Measurements from ENCODE around the gene C16orf86. TPM values are rescaled to one million over a fixed set of nuclear protein-coding genes. Genes with fewer than 3 reads are reported as not detected.

The C16orf86 gene, protein sequence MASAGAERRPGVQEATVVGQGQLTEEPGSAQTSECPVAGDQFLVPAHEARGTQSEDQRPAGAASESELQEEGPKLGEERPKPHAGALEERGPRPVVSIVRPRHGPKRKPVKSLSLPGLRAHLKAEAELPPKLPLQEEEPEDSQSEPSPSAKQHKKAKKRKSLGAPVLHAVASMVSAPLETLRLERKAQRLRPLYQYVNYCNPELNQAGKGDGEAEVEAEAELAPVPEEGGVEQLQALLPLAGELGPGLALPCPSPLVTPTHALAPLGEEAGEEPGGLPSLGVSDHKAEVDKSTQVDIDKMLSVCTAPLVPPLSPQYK
- total RNA-seq = 1 to 10 TPM; 2.9 to 5.1 TPM
- total RNA-seq = 2.6 to 3.4 reads per million in 2 donors

DNA sequence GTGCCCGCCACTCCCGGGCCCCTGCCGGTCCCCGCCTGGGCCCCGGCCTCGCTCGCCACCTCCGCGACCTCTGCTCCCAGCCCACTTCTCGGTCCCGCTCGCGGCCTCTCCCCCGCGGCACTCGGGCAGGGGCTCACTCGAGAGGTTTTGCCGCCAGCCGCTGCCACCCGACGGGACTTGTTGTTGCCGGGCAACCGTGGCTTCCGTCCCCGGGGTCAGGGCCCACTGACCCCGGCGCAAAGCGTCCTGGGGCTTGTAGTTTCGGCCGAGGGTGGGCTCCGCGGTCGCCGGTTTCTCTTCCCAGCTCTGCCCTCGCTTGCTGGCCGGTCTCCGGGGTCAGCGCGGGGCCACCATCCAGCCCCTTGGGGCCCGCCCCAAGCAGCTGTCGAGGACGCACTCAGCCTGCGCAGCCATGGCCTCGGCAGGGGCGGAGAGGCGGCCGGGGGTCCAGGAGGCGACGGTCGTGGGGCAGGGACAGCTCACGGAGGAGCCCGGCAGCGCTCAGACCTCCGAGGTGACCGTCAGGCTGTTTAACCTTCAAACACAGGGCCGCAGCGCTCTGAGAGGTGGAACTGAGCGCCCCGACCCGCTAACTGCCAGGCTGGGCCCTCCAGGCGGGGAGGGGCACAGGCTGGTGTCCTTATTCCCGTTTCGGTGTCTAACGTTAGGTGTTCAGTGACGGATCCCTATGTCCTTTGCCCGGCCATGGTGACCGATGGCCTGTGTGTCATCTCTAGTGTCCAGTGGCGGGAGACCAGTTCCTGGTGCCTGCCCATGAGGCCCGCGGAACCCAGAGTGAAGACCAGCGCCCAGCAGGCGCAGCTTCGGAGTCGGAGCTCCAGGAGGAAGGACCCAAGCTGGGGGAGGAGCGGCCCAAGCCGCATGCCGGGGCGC, at the start of gene C16orf86, which contains the start of gene ENKD1:
Gene C16orf86 (plus strand): TSS at position 256 of the 894 bp plus-strand sequence. CDS start 157 bp downstream, at position 413.
Gene ENKD1 (minus strand): TSS at position 192 of the 894 bp plus-strand sequence. CDS start 308 bp downstream, outside the sequence.
- ATAC-seq (peak; percentile 78), DNase-seq (peak; percentile 74 to 79 (median 74))
- peak within 1 kb of the TSS; percentile 74 for H3K27ac Mint-ChIP-seq
- no peaks in the 10 kb centered on the region for H3K9me3 ChIP-seq (ENCODE audit: control insufficient read depth, low read length, poor library complexity, severe bottlenecking)
- peak within 1 kb of the TSS; percentile 93 for H3K4me3 Mint-ChIP-seq
- H3K36me3 Mint-ChIP-seq (ENCODE audit: low read depth) = no peaks in the 10 kb centered on the region
- H3K27me3 Mint-ChIP-seq = no peaks in the 10 kb centered on the region
- H3K4me1 Mint-ChIP-seq = peaks cover 20% of the 10 kb centered on the region

DNA sequence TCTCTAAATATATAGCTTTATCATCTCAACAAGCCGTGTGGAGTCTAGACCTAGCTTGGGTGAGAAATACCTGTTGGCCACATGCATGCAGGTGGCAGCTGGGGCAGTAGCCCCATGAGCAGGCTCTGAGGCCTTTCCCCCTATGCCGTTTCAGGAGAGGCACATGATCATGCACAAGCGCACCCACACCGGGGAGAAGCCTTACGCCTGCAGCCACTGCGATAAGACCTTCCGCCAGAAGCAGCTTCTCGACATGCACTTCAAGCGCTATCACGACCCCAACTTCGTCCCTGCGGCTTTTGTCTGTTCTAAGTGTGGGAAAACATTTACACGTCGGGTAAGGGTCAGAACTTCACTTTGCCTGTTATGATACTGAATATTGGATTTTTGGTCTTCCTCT, 38.4 kb upstream of the C16orf86 start:
- no peaks in the 10 kb centered on the region for H3K9me3 ChIP-seq (ENCODE audit: control insufficient read depth, low read length, poor library complexity, severe bottlenecking)
- Mint-ChIP-seq H3K4me3 (no peak overlapping the region), H3K4me1 (peaks cover 9% of the 10 kb centered on the region), H3K27me3 (no peaks in the 10 kb centered on the region), H3K36me3 (ENCODE audit: low read depth) (peaks cover 13% of the 10 kb centered on the region), H3K27ac (no peak overlapping the region)
- DNase-seq = no peak
- no peak for ATAC-seq

DNA sequence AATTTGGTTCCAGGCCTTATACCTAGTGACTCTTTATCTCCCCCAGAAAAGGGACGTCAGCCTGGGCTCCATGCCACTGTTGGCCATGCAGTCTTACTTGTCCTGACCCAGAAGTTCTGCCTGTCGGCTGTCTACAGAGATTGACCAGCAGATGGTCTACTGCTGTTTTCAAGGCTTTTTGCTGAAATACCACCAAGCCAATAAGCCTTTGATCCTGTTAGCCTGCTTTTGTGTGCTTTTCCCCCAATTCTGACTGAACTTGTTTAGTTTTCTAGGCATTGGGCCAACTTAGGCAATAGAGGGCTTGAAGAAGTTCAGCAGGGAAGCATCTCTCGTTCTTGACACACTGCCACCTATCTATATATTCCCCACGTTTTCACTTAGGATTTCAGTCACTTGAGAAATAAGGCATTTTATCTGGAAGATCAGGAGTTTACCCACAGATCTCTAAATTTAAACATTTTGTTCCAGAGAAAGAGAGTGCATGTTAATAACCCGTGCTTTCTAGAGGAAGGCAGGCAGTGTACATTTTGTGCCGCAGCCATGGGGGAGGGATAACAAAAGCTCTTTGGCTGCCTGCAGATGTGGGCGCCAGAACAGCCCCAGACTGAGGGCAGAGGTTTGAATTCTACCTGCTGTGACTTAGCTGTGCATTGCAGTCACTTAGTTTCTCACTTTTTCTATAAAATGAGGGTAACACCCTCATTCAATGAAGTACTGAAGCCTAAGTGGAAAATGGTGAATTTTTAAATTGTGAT, 34.0 kb upstream of the C16orf86 start:
- no peaks in the 10 kb centered on the region for H3K9me3 ChIP-seq (ENCODE audit: control insufficient read depth, low read length, poor library complexity, severe bottlenecking)
- DNase-seq (no peak), ATAC-seq (no peak)
- Mint-ChIP-seq H3K36me3 (ENCODE audit: low read depth) (peaks cover 8% of the 10 kb centered on the region), H3K27me3 (no peaks in the 10 kb centered on the region), H3K27ac (no peak overlapping the region), H3K4me1 (peaks cover 5% of the 10 kb centered on the region), H3K4me3 (no peak overlapping the region)

DNA sequence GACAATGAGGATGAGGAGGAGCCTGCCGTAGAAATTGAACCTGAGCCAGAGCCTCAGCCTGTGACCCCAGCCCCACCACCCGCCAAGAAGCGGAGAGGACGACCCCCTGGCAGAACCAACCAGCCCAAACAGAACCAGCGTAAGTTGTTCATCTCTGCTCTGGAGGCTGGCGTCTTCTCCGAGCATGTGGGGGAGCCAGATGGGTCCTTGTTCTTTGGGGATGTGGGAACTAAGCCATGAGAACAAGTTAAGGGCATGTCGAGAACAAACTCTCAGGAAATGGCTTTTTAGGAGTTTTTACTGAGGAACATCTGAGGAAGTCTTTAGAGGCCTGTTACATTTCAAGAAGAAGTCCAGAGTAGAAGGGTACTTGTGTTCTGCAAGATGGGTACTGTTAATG, 29.9 kb upstream of the C16orf86 start:
- H3K4me3 Mint-ChIP-seq = no peak overlapping the region
- DNase-seq (no peak), ATAC-seq (no peak)
- H3K9me3 ChIP-seq (ENCODE audit: control insufficient read depth, low read length, poor library complexity, severe bottlenecking) = no peaks in the 10 kb centered on the region
- no peaks in the 10 kb centered on the region for H3K4me1 Mint-ChIP-seq
- no peaks in the 10 kb centered on the region for H3K27me3 Mint-ChIP-seq
- H3K36me3 Mint-ChIP-seq (ENCODE audit: low read depth) = no peaks in the 10 kb centered on the region
- H3K27ac Mint-ChIP-seq = no peak overlapping the region

DNA sequence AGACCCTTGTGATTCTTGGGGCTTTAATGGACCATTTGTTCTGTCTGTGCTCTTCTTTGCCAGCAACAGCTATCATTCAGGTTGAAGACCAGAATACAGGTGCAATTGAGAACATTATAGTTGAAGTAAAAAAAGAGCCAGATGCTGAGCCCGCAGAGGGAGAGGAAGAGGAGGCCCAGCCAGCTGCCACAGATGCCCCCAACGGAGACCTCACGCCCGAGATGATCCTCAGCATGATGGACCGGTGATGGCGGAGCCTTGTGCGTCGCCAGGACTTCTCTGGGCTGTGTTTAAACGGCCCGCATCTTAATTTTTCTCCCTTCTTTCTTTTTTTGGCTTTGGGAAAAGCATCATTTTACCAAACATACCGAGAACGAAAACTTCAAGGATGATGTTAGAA, 29.0 kb upstream of the C16orf86 start:
- Mint-ChIP-seq H3K4me3 (no peak overlapping the region), H3K27me3 (no peaks in the 10 kb centered on the region), H3K36me3 (ENCODE audit: low read depth) (no peaks in the 10 kb centered on the region), H3K27ac (no peak overlapping the region), H3K4me1 (no peaks in the 10 kb centered on the region)
- no peaks in the 10 kb centered on the region for H3K9me3 ChIP-seq (ENCODE audit: control insufficient read depth, low read length, poor library complexity, severe bottlenecking)
- DNase-seq (no peak), ATAC-seq (no peak)

DNA sequence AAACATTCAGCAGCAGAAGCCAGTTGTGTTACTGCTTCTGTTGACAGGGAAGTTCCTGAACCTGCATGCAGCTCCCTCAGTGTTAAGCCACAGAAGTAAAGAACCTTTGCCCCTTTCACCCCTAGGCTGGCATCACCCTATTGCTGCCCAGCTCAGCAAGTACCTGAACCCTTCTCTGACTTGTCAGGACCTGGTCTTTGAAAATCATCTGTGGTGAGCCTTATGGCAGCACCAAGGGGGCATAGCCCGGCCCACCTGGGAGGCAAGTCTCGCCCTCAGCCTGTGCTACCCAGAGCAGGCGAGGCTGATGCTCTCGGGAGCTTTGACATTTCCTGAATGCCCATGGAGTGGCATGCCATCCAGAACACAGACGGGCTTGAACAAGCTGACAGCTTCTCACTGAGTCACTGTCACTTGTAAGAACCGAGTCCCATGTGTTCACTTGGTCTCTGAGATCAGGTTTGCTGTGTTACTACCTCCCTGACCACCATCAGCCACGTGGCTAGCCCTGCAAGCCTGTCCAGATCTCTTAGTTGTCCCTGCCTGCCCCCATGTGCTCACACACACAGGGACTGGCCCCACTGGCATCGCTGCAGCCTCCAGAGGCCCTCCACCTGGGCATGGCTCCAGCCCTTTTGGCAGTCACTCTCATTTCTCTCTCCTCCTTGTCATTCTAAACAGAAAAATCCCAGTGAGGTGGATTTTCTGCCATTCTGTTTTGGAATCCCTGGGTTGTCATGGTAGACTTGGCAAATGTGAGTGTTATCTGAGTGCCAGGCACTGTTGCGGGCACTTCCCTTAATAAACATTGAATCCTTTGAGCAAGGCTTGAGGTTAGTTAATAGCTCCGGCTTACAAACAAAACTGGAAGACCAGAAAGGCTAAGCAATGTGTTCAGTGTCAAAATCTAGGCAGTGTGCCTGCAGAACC, 24.6 kb upstream of the C16orf86 start:
- no peak overlapping the region for H3K27ac Mint-ChIP-seq
- ATAC-seq (no peak), DNase-seq (no peak)
- H3K27me3 Mint-ChIP-seq = no peaks in the 10 kb centered on the region
- H3K36me3 Mint-ChIP-seq (ENCODE audit: low read depth) = no peaks in the 10 kb centered on the region
- no peaks in the 10 kb centered on the region for H3K9me3 ChIP-seq (ENCODE audit: control insufficient read depth, low read length, poor library complexity, severe bottlenecking)
- H3K4me1 Mint-ChIP-seq = peaks cover 7% of the 10 kb centered on the region
- no peak overlapping the region for H3K4me3 Mint-ChIP-seq

DNA sequence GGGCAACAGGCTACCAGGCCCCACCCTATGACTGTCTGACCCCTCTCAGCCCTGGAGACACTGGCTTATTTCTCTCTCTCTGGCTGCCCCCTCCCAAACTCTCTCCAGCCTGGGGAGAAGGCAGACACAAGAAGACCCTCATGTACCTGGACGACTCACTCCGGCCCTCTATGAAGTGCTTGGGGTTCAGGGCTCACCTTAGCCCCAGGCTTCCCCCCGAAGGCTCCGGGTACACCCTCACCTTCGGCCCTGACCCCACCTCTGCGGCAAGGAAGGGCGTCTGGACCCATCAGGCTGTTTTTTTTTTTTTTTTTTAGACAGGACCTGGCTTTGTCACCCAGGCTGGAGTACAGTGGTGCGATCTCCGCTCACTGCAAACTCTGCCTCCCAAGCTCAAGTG, 22.6 kb upstream of the C16orf86 start:
- no peak for DNase-seq

DNA sequence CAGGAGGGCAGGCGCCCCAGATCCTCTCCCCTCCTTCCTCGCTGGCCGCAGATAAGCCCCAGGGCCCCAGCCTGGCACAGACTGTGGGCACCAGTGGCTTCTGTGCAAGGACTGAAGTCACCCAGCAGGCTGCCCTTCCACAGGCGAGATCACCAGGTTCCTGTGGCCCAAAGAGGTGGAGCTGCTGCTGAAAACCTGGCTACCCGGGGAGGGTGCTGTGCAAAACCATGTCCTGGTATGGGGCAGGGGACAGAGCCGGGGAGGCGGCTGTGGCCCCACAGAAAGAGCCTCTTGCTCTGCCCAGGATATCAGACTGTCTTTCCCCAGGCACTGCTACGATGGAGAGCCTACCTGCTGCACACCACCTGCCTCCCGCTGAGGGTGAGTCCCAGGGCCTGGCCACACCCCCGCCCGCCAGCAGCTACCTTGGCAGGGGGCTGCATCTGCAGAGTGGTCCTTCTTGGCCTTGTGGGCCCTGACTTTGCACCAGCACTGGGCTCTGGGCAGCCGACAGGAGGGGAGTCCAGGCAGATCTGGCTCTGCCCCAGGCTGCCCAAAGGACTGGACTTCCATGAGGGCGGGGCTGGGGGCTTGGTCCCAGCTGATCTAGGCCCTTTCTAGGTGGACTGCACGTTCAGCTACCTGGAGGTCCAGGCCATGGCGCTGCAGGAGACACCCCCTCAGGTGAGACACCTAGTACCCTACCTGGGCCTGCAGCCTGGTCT, 21.1 kb upstream of the C16orf86 start:
- Mint-ChIP-seq H3K27me3 (no peaks in the 10 kb centered on the region), H3K4me1 (peaks cover 13% of the 10 kb centered on the region), H3K4me3 (peak overlapping the region; percentile 88), H3K36me3 (ENCODE audit: low read depth) (peaks cover 4% of the 10 kb centered on the region), H3K27ac (peak overlapping the region; percentile 83)
- ATAC-seq = peak; percentile 38
- no peaks in the 10 kb centered on the region for H3K9me3 ChIP-seq (ENCODE audit: control insufficient read depth, low read length, poor library complexity, severe bottlenecking)
- DNase-seq = no peak

More for the DNA sequence above, 22.6 kb upstream of the C16orf86 start:
- H3K4me1 Mint-ChIP-seq = peaks cover 9% of the 10 kb centered on the region
- no peaks in the 10 kb centered on the region for H3K36me3 Mint-ChIP-seq (ENCODE audit: low read depth)
- H3K9me3 ChIP-seq (ENCODE audit: control insufficient read depth, low read length, poor library complexity, severe bottlenecking) = no peaks in the 10 kb centered on the region
- no peaks in the 10 kb centered on the region for H3K27me3 Mint-ChIP-seq
- peak overlapping the region; percentile 67 for H3K4me3 Mint-ChIP-seq
- H3K27ac Mint-ChIP-seq = peak overlapping the region; percentile 83
- no peak for ATAC-seq

DNA sequence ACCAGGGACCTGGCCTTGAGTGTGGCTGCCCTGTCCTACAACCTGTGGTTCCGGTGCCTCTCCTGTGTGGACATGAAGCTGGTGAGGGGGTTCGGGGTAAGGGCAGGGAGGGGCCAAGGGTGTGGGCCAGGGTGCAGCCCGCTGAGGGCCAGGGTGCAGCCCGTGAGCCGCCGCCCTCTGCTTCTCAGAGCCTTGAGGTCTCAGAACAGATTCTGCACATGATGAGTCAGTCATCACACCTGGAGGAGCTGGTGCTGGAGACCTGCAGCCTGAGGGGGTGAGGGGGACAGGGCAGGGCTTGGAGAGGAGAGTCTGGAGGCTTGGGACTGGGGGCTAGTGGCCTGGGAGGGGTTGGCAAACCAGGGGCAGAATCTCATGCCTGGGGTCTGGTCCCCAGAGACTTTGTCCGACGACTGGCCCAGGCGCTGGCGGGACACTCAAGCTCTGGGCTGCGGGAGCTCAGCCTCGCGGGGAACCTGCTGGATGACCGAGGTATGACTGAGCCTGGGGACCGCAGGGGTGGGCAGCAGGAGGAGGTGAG, 19.4 kb upstream of the C16orf86 start:
- no peak for ATAC-seq
- H3K4me1 Mint-ChIP-seq = peaks cover 19% of the 10 kb centered on the region
- H3K27me3 Mint-ChIP-seq = no peaks in the 10 kb centered on the region
- no peak overlapping the region for H3K4me3 Mint-ChIP-seq
- no peak overlapping the region for H3K27ac Mint-ChIP-seq
- peaks cover 8% of the 10 kb centered on the region for H3K36me3 Mint-ChIP-seq (ENCODE audit: low read depth)
- DNase-seq = no peak
- no peaks in the 10 kb centered on the region for H3K9me3 ChIP-seq (ENCODE audit: control insufficient read depth, low read length, poor library complexity, severe bottlenecking)

DNA sequence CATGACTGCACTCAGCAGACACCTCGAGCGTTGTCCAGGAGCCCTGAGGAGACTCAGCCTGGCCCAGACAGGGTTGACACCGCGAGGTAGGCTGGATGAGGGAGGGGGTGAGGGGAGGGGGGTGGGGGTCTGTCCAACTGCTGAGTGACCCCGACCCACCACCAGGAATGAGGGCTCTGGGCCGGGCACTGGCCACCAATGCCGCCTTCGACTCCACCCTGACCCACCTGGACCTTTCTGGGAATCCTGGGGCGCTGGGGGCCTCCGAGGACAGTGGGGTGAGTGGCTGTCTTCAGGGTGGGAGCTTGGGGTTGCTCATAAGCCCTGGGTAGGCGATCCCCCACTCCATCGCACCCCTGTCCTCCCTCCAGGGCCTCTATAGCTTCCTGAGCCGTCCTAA, 18.9 kb upstream of the C16orf86 start:
- H3K4me1 Mint-ChIP-seq = peaks cover 20% of the 10 kb centered on the region
- ATAC-seq = no peak
- peaks cover 8% of the 10 kb centered on the region for H3K36me3 Mint-ChIP-seq (ENCODE audit: low read depth)
- H3K4me3 Mint-ChIP-seq = no peak overlapping the region
- DNase-seq = no peak
- H3K27ac Mint-ChIP-seq = no peak overlapping the region
- H3K27me3 Mint-ChIP-seq = no peaks in the 10 kb centered on the region
- H3K9me3 ChIP-seq (ENCODE audit: control insufficient read depth, low read length, poor library complexity, severe bottlenecking) = no peaks in the 10 kb centered on the region

DNA sequence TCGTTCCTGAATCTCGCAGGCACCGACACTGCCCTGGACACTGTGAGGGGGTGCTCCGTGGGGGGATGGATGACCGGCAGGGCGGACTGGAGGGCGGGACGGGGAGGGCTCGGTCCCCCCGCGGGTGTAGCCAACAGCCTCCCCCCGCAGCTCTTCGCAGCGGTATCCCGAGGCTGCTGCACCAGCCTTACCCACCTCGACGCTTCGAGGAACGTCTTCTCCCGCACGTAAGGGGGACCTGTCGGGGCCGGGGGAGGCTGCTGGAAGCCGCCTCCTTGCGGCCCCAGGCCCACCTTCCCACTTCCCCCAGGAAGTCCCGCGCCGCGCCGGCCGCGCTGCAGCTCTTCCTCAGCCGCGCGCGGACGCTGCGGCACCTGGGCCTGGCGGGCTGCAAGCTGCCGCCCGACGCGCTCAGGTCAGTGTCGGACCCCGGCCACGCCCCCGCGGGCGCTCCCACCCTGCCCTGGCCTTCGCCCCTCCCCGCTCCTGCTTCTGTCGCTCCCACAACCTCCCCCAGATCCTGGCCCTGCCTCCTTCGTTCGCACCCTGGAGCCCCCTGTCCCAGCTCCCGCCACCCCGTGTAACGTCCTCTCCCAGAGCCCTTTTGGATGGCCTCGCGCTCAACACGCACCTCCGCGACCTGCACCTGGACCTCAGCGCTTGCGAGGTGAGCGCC, 18.4 kb upstream of the C16orf86 start:
- no peaks in the 10 kb centered on the region for H3K9me3 ChIP-seq (ENCODE audit: control insufficient read depth, low read length, poor library complexity, severe bottlenecking)
- ATAC-seq (no peak), DNase-seq (no peak)
- H3K27me3 Mint-ChIP-seq = no peaks in the 10 kb centered on the region
- no peak overlapping the region for H3K4me3 Mint-ChIP-seq
- H3K36me3 Mint-ChIP-seq (ENCODE audit: low read depth) = peaks cover 8% of the 10 kb centered on the region
- H3K27ac Mint-ChIP-seq = no peak overlapping the region
- peaks cover 20% of the 10 kb centered on the region for H3K4me1 Mint-ChIP-seq
